ENCODE data around the gene NAPA. TPM values are rescaled to one million over a fixed set of nuclear protein-coding genes. Genes with fewer than 3 reads are reported as not detected.
A peak's percentile ranks its signal among the peaks of the same experiment; 100 is the strongest.

NAPA gene
- total RNA-seq (33.5 TPM), polyA plus RNA-seq (ENCODE audit: insufficient read depth in 1 of 8, insufficient read length in 8 of 8, low replicate concordance in 1 of 8) (100 to 1,000 TPM in 1 of 8 donors, 10 to 100 TPM in 7; 87.7 to 100 (median 93.6) TPM)
- long read RNA-seq, donor 1, transcript NAPA-201 (11 exons, 1,839 nt), result major isoform, 6 of 8 reads
- long read RNA-seq, donor 1, partial matches to known transcripts, result 0 of 8 reads
- long read RNA-seq, donor 1, other reads (novel, unspliced or antisense), result 0 of 8 reads
- long read RNA-seq, donor 2, partial matches to known transcripts, result 0 of 2 reads
- long read RNA-seq, donor 2, other reads (novel, unspliced or antisense), result 0 of 2 reads
- long read RNA-seq, donor 3, transcript NAPA-201 (11 exons, 1,839 nt), result major isoform, 24 of 33 reads
- long read RNA-seq, donor 3, partial matches to known transcripts, result 5 of 33 reads
- long read RNA-seq, donor 3, other reads (novel, unspliced or antisense), result 0 of 33 reads
- long read RNA-seq, donor 4, transcript NAPA-201 (11 exons, 1,839 nt), result major isoform, 12 of 14 reads
- long read RNA-seq, donor 4, partial matches to known transcripts, result 0 of 14 reads
- long read RNA-seq, donor 4, other reads (novel, unspliced or antisense), result 0 of 14 reads
- long read RNA-seq, donor 5, transcript NAPA-201 (11 exons, 1,839 nt), result major isoform, 37 of 42 reads
- long read RNA-seq, donor 5, partial matches to known transcripts, result 0 of 42 reads
- long read RNA-seq, donor 5, other reads (novel, unspliced or antisense), result 0 of 42 reads
- long read RNA-seq, donor 6, transcript NAPA-201 (11 exons, 1,839 nt), result major isoform, 30 of 38 reads
- long read RNA-seq, donor 6, partial matches to known transcripts, result 0 of 38 reads
- long read RNA-seq, donor 6, other reads (novel, unspliced or antisense), result 0 of 38 reads
- long read RNA-seq, donor 7, transcript NAPA-201 (11 exons, 1,839 nt), result major isoform, 17 of 17 reads
- long read RNA-seq, donor 7, partial matches to known transcripts, result 0 of 17 reads
- long read RNA-seq, donor 7, other reads (novel, unspliced or antisense), result 0 of 17 reads
- long read RNA-seq, donor 8, transcript NAPA-201 (11 exons, 1,839 nt), result major isoform, 19 of 21 reads
- long read RNA-seq, donor 8, partial matches to known transcripts, result 0 of 21 reads
- long read RNA-seq, donor 8, other reads (novel, unspliced or antisense), result 0 of 21 reads
- long read RNA-seq, donor 9, transcript NAPA-201 (11 exons, 1,839 nt), result major isoform, 16 of 19 reads
- long read RNA-seq, donor 9, partial matches to known transcripts, result 0 of 19 reads
- long read RNA-seq, donor 9, other reads (novel, unspliced or antisense), result 0 of 19 reads
- long read RNA-seq, donor 10, transcript NAPA-205 (9 exons, 1,417 nt), result minor isoform, 5 of 23 reads
- long read RNA-seq, donor 10, transcript NAPA-201 (11 exons, 1,839 nt), result major isoform, 17 of 23 reads
- long read RNA-seq, donor 10, partial matches to known transcripts, result 0 of 23 reads
- long read RNA-seq, donor 10, other reads (novel, unspliced or antisense), result 0 of 23 reads
- long read RNA-seq, donor 11, transcript NAPA-201 (11 exons, 1,839 nt), result major isoform, 18 of 21 reads
- long read RNA-seq, donor 11, partial matches to known transcripts, result 0 of 21 reads
- long read RNA-seq, donor 11, other reads (novel, unspliced or antisense), result 0 of 21 reads

- Histone ChIP-seq H3K36me3 (ENCODE audit: control insufficient read depth, insufficient read depth, low read length) (peaks cover 7% of the 10 kb centered on the region), H3K4me1 (ENCODE audit: control insufficient read depth, insufficient read depth, low read length) (peaks cover 50% of the 10 kb centered on the region), H3K27me3 (ENCODE audit: control insufficient read depth, insufficient read depth, low read length) (peaks cover 2% of the 10 kb centered on the region), H3K9me3 (replicated peaks; ENCODE audit: control insufficient read depth, low read depth, low read length) (no peaks in the 10 kb centered on the region), H3K27ac (ENCODE audit: low read length) (peak within 1 kb of the TSS; percentile 99), H3K4me3 (ENCODE audit: low read length) (peak within 1 kb of the TSS; percentile 100)
- under 1% methylated on average over 76 of the region's 78 CpGs for WGBS (ENCODE audit: insufficient coverage)
- DNase-seq, result peak; percentile 100
Observed at GRCh38 chr19:47514869-47515588, at the start of gene NAPA. Gene NAPA, minus strand, starts transcription at chr19:47515063. Its CDS starts 123 bp downstream, at chr19:47514940.

DNA sequence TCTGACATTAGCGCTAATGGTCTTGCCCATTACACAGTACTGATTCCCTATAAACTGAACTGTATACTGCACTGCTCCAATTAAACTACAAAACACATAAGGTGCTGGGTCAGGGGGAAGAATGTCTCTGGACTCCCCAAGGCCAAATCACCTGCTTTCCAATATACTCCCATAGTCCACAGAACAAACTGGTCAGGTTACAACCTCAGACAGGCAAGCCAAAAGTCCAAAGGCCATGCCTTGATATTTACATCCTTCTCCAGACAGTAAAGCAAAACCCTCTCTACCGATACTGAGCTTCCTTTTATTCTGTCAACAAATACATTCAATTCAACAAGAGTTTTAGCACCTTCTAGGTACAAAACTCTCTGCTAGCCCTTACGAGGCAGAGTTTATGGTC, 49.2 kb upstream of the NAPA start:
- no peaks in the 10 kb centered on the region for H3K9me3 ChIP-seq (replicated peaks; ENCODE audit: control insufficient read depth, low read depth, low read length)
- no peaks in the 10 kb centered on the region for H3K4me1 ChIP-seq (ENCODE audit: control insufficient read depth, insufficient read depth, low read length)
- H3K27me3 ChIP-seq (ENCODE audit: control insufficient read depth, insufficient read depth, low read length), result no peaks in the 10 kb centered on the region
- no peaks in the 10 kb centered on the region for H3K36me3 ChIP-seq (ENCODE audit: control insufficient read depth, insufficient read depth, low read length)
- WGBS (ENCODE audit: insufficient coverage), result 54% methylated on average over 1 of the region's 3 CpGs
- H3K4me3 ChIP-seq (ENCODE audit: low read length), result no peak overlapping the region
- no peak overlapping the region for H3K27ac ChIP-seq (ENCODE audit: low read length)
- no peak for DNase-seq

DNA sequence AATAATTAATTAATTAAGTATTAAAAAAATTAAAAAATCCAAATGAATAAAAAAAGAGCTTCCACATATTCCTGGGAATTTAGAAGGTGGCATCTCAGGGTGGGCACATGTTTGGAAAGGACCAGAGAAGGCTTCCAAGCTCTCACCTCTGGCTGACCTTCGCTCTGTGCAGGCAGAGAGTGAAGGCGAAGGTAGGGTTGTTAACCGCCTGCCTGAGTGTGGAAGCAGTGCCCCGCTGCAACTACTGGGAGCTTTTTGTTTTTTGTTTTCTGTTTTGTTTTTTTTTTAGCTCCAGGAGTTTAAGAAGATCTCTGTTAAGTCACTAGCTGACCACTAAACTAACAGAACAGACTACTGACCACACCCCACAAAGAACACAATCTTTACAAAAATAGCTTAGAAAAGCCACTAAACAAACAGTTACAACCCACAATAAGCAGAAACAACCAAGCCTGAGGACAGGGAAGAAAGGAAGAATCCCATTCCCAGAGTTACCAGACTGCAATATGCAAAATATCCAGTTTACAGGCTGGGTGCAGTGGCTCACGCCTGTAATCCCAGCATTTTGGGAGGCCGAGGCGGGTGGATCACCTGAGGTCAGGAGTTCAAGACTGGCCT, 46.7 kb upstream of the NAPA start:
- 94% methylated on average over 3 of the region's 7 CpGs for WGBS (ENCODE audit: insufficient coverage)
- no peak for DNase-seq
- H3K27ac ChIP-seq (ENCODE audit: low read length), result no peak overlapping the region
- no peak overlapping the region for H3K4me3 ChIP-seq (ENCODE audit: low read length)
- H3K9me3 ChIP-seq (replicated peaks; ENCODE audit: control insufficient read depth, low read depth, low read length), result no peaks in the 10 kb centered on the region
- no peaks in the 10 kb centered on the region for H3K36me3 ChIP-seq (ENCODE audit: control insufficient read depth, insufficient read depth, low read length)
- H3K27me3 ChIP-seq (ENCODE audit: control insufficient read depth, insufficient read depth, low read length), result no peaks in the 10 kb centered on the region
- H3K4me1 ChIP-seq (ENCODE audit: control insufficient read depth, insufficient read depth, low read length), result no peaks in the 10 kb centered on the region

- H3K4me1 ChIP-seq (ENCODE audit: control insufficient read depth, insufficient read depth, low read length), result no peaks in the 10 kb centered on the region
- no peak for DNase-seq
- no peaks in the 10 kb centered on the region for H3K36me3 ChIP-seq (ENCODE audit: control insufficient read depth, insufficient read depth, low read length)
- WGBS (ENCODE audit: insufficient coverage), result no CpG with 5 or more reads among the region's 2 CpGs
- H3K9me3 ChIP-seq (replicated peaks; ENCODE audit: control insufficient read depth, low read depth, low read length), result no peaks in the 10 kb centered on the region
- H3K4me3 ChIP-seq (ENCODE audit: low read length), result no peak overlapping the region
- H3K27ac ChIP-seq (ENCODE audit: low read length), result no peak overlapping the region
- no peaks in the 10 kb centered on the region for H3K27me3 ChIP-seq (ENCODE audit: control insufficient read depth, insufficient read depth, low read length)
Observed at GRCh38 chr19:47560999-47561398, 46.1 kb upstream of the NAPA start.

DNA sequence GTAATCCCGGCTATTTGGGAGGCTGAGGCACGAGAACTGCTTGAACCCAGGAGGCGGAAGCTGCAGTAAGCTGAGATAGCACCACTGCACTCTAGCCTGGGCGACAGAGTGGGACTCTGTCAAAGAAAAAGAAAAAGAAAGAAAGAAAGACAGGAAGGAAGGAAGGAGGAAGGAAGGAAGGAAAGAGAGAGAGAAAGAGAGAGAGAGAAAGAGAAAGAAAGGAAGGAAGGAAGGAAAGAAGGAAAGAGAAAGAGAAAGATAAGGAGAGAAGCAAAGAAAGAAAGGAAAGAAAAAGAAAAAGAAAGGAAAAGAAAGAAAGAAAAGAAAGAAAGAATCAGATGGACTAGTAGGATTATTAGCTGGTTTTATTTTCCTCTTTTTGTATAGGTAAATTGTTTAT, 35.3 kb upstream of the NAPA start:
- WGBS (ENCODE audit: insufficient coverage), result 86% methylated on average over 4 of the region's 4 CpGs
- Histone ChIP-seq H3K4me1 (ENCODE audit: control insufficient read depth, insufficient read depth, low read length) (no peaks in the 10 kb centered on the region), H3K36me3 (ENCODE audit: control insufficient read depth, insufficient read depth, low read length) (no peaks in the 10 kb centered on the region), H3K27me3 (ENCODE audit: control insufficient read depth, insufficient read depth, low read length) (peaks cover 29% of the 10 kb centered on the region), H3K27ac (ENCODE audit: low read length) (no peak overlapping the region), H3K9me3 (replicated peaks; ENCODE audit: control insufficient read depth, low read depth, low read length) (no peaks in the 10 kb centered on the region), H3K4me3 (ENCODE audit: low read length) (no peak overlapping the region)
- DNase-seq, result no peak

DNA sequence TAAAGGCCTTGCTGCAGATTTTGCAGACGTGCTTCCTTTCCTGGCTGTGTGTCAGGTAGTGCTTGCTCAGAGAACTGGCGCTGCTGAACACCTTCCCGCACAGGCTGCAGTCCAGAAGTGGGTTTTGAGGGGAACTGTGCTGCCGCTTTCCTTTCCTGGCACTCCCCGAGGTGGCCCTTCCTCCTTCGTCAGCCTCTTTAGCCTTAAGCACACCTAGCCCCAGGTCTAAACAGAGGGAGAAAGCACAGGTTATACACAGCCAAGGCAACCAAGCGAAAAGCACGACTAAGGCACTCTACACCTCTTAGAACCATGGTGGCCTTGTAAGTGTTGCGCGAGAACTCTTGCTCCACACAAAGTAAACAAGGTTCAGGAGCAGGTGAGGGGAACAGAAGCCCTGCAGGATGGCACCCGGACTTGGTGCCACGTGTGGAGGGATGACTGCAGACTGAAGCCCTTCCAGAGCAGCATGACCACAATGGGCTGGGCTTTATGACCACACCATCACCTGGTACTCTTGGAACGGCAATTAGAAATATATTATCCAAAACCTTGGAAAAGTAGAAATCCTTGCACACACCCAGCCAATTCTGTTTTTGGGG, 34.5 kb upstream of the NAPA start:
- no peaks in the 10 kb centered on the region for H3K4me1 ChIP-seq (ENCODE audit: control insufficient read depth, insufficient read depth, low read length)
- H3K27me3 ChIP-seq (ENCODE audit: control insufficient read depth, insufficient read depth, low read length), result peaks cover 37% of the 10 kb centered on the region
- no peak overlapping the region for H3K4me3 ChIP-seq (ENCODE audit: low read length)
- DNase-seq, result no peak
- 73% methylated on average over 9 of the region's 13 CpGs for WGBS (ENCODE audit: insufficient coverage)
- H3K9me3 ChIP-seq (replicated peaks; ENCODE audit: control insufficient read depth, low read depth, low read length), result no peaks in the 10 kb centered on the region
- H3K36me3 ChIP-seq (ENCODE audit: control insufficient read depth, insufficient read depth, low read length), result no peaks in the 10 kb centered on the region
- H3K27ac ChIP-seq (ENCODE audit: low read length), result no peak overlapping the region

GRCh38 chr19:47547199-47547598, 32.3 kb upstream of the NAPA start:
- Histone ChIP-seq H3K9me3 (replicated peaks; ENCODE audit: control insufficient read depth, low read depth, low read length) (no peaks in the 10 kb centered on the region), H3K27me3 (ENCODE audit: control insufficient read depth, insufficient read depth, low read length) (peaks cover 50% of the 10 kb centered on the region), H3K36me3 (ENCODE audit: control insufficient read depth, insufficient read depth, low read length) (no peaks in the 10 kb centered on the region), H3K4me1 (ENCODE audit: control insufficient read depth, insufficient read depth, low read length) (no peaks in the 10 kb centered on the region), H3K4me3 (ENCODE audit: low read length) (no peak overlapping the region), H3K27ac (ENCODE audit: low read length) (no peak overlapping the region)
- no CpG with 5 or more reads among the region's 2 CpGs for WGBS (ENCODE audit: insufficient coverage)
- DNase-seq, result no peak

GRCh38 chr19:47545061-47545948, 30.4 kb upstream of the NAPA start:
- H3K36me3 ChIP-seq (ENCODE audit: control insufficient read depth, insufficient read depth, low read length), result no peaks in the 10 kb centered on the region
- WGBS (ENCODE audit: insufficient coverage), result 14% methylated on average over 66 of the region's 75 CpGs
- no peak overlapping the region for H3K4me3 ChIP-seq (ENCODE audit: low read length)
- no peak overlapping the region for H3K27ac ChIP-seq (ENCODE audit: low read length)
- peaks cover 50% of the 10 kb centered on the region for H3K27me3 ChIP-seq (ENCODE audit: control insufficient read depth, insufficient read depth, low read length)
- no peaks in the 10 kb centered on the region for H3K9me3 ChIP-seq (replicated peaks; ENCODE audit: control insufficient read depth, low read depth, low read length)
- no peak for DNase-seq
- no peaks in the 10 kb centered on the region for H3K4me1 ChIP-seq (ENCODE audit: control insufficient read depth, insufficient read depth, low read length)
